HL-60 (cell line): ENCODE measurements around the gene RSRC2.

Experiments used
- DNase-seq, 2 experiments: peaks; one replicate each; pipeline ENCODE4 v3.0.0-alpha.2; 2010 to 2020; ENCODE audit warnings: low read depth in 1 of 2, low spot score in 1 of 2
- H3K27ac ChIP-seq: fragments of 250-450 bp; sonication (Bioruptor Pico); replicated peaks from 2 replicates; pipeline ENCODE4 v1.5.1; 2020; ENCODE audit warnings: mild to moderate bottlenecking, moderate library complexity
- H3K27me3 ChIP-seq: fragments of 250-450 bp; sonication (Bioruptor Pico); 2 replicates; pipeline ENCODE4 v1.5.1; 2021; ENCODE audit warnings: mild to moderate bottlenecking, moderate library complexity; ENCODE audit not compliant: insufficient read depth, poor library complexity, severe bottlenecking
- H3K4me3 ChIP-seq: replicated peaks from 2 replicates; pipeline ENCODE4 v1.5.1; 2011; ENCODE audit warnings: mild to moderate bottlenecking, control low read depth, low read length; ENCODE audit not compliant: insufficient read depth
- CTCF ChIP-seq: IDR thresholded peaks from one replicate; pipeline ENCODE4 v1.5.1; 2011; ENCODE audit warnings: low read length, control low read depth, inconsistent platforms; ENCODE audit not compliant: insufficient read depth
- GABPA ChIP-seq: IDR thresholded peaks from 2 replicates; pipeline ENCODE4 v1.6.1; 2012; ENCODE audit warnings: low read depth
- POLR2AphosphoS5 ChIP-seq: IDR thresholded peaks from 2 replicates; pipeline ENCODE4 v1.6.1; 2012; ENCODE audit warnings: low read depth
- REST ChIP-seq: IDR thresholded peaks from 2 replicates; pipeline ENCODE4 v1.6.1; 2012; ENCODE audit warnings: low read depth; ENCODE audit not compliant: insufficient replicate concordance
- SPI1 ChIP-seq: IDR thresholded peaks from 2 replicates; pipeline ENCODE4 v1.6.1; 2012; ENCODE audit warnings: low read depth, mild to moderate bottlenecking, borderline replicate concordance

The RSRC2 gene

GRCh38 chr12:122508163-122508562 lies 18.6 kb downstream of the RSRC2 start:
- H3K27ac ChIP-seq, result no peak overlapping the region
- H3K4me3 ChIP-seq, result no peak overlapping the region
- TF ChIP-seq REST (no peak), POLR2AphosphoS5 (no peak), SPI1 (no peak), GABPA (no peak), CTCF (no peak)
- H3K27me3 ChIP-seq, result no peaks in the 10 kb centered on the region
- DNase-seq, result no peak

- DNase-seq, result no peak
- H3K27me3 ChIP-seq, result no peaks in the 10 kb centered on the region
- H3K27ac ChIP-seq, result no peak overlapping the region
- H3K4me3 ChIP-seq, result no peak overlapping the region
- no peak for TF ChIP-seq REST
Measured at GRCh38 chr12:122506393-122506938, 20.3 kb downstream of the RSRC2 start.

- no peak for DNase-seq
- no peak overlapping the region for H3K27ac ChIP-seq
- TF ChIP-seq GABPA (no peak), REST (no peak), SPI1 (no peak), CTCF (no peak), POLR2AphosphoS5 (no peak)
Measured at GRCh38 chr12:122505419-122506051, 21.2 kb downstream of the RSRC2 start.

More at GRCh38 chr12:122505419-122506051, 21.2 kb downstream of the RSRC2 start:
- Histone ChIP-seq H3K27me3 (no peaks in the 10 kb centered on the region), H3K4me3 (no peak overlapping the region)
